Esophagus squamous epithelium (tissue), 5 donors: ENCODE results near the gene UBC. TPM values are rescaled to one million over a fixed set of nuclear protein-coding genes. Genes with fewer than 3 reads are reported as not detected.
"Not testable (repeated sequence)": the region's sequence is repeated elsewhere in the genome, so short reads cannot be mapped to it uniquely, and the experiment has no call there.

Experiments
- DNase-seq: peaks from one replicate; lab custom pipeline; 2025; lab: John Stamatoyannopoulos, UW
- H3K27ac ChIP-seq, 4 donors: fragments of 200-600 bp; sonication (generic); one replicate each; pipeline ENCODE4 v1.5.1; 2016 to 2019; ENCODE audit warnings: mild to moderate bottlenecking in 1 of 4
- H3K27me3 ChIP-seq, 4 donors: fragments of 200-600 bp; sonication (generic); 1 replicate in 3 of 4; 2 replicates in 1 of 4; pipeline versions ENCODE4 v1.5.1 to v1.6.0; 2017 to 2021; ENCODE audit warnings: antibody characterized with exemption in 1 of 4
- H3K36me3 ChIP-seq, 3 donors: fragments of 200-600 bp; sonication (generic); one replicate each; pipeline ENCODE4 v1.5.1; 2016 to 2019
- H3K4me1 ChIP-seq, 3 donors: fragments of 200-600 bp; sonication (generic); one replicate each; pipeline ENCODE4 v1.5.1; 2017 to 2019
- H3K4me3 ChIP-seq, 4 donors: fragments of 200-600 bp; sonication (generic); 1 replicate in 3 of 4; 2 replicates in 1 of 4; pipeline ENCODE4 v1.5.1; 2016 to 2019; ENCODE audit warnings: mild to moderate bottlenecking in 2 of 4, moderate library complexity in 1 of 4
- H3K9me3 ChIP-seq, 3 donors: fragments of 200-600 bp; sonication (generic); one replicate each; pipeline ENCODE4 v1.5.1; 2016 to 2019
- CTCF ChIP-seq, 6 experiments: fragments of 450-650 bp in 4 of 6; fragments of 200-600 bp in 2 of 6; sonication (generic) in 2 of 6; IDR thresholded peaks; one replicate each; pipeline ENCODE4 v1.5.1; 2016 to 2019; ENCODE audit warnings: antibody characterized with exemption in 6 of 6, mild to moderate bottlenecking in 4 of 6, moderate library complexity in 4 of 6
- POLR2A ChIP-seq, 4 donors: fragments of 450-650 bp; IDR thresholded peaks; one replicate each; pipeline ENCODE4 v1.6.1; 2017; ENCODE audit warnings: antibody characterized with exemption in 4 of 4, mild to moderate bottlenecking in 4 of 4, moderate library complexity in 3 of 4
- WGBS, 2 donors: methylation state at CpG; one replicate each; pipeline ENCODE4 v1.1.5; 2018; 5-methylcytosine and 5-hydroxymethylcytosine counted together
- intact Hi-C: fragments of 100-400 bp; cut with DNase I; formaldehyde crosslinking; loops from one replicate; pipeline ENCODE4 v1.15.0; 2022
- total RNA-seq, 4 donors: library from RNA; depleted of rRNA; stranded (reverse); fragments of >200 nt; gene quantifications; one replicate each; pipeline ENCODE4 v1.1.0, GENCODE V29; 2016
- donor health status: DM: yes; HTN: yes; CAD: no.

The UBC gene
- total RNA-seq, 4 donors from 2014 or later: 1,012 to 1,417 (median 1,215) TPM

DNA sequence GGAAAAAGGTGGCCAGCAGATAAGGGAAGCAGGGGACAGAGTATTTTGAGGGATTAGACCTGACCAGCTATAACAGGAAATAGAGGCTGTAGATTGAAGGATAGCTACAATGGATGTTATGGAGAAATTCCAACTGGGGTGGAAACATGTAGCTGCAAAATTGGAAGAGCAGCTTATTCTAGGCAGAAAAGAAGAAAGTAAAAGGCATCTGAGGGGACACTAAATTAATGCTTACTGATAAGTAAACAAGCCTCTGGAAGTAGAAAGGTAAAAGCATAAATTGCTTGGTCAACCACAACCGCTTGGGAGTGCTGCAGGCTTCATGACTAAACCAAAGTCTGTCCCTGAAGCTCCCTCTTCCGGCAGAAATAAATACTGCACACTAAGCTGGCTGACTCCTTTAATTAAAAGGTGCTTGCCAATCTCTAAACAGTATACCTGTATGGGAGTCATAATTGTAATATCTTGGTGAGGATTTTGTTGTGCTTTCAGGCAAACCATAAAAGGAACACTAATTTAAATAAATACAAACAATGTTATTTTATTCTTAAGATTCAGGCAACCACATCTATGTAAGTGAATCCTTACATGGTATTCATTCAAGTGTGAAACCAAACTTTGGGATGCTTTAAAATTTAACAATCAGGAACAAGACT lies 7.7 kb downstream of the UBC start:
- H3K27ac ChIP-seq: peak overlapping the region in 3 of 4 donors; percentile 40 to 53 (median 51)
- H3K4me1 ChIP-seq: peaks cover 21 to 68% (median 37%) of the 10 kb centered on the region in 3 donors
- no peaks in the 10 kb centered on the region for H3K27me3 ChIP-seq
- intact Hi-C loops: no loop called here
- 0 to 2% methylated on average over 2 of the region's 2 CpGs for WGBS, 2 donors
- H3K9me3 ChIP-seq: no peaks in the 10 kb centered on the region
- no peak overlapping the region for H3K4me3 ChIP-seq
- no peak for DNase-seq
- TF ChIP-seq POLR2A (IDR thresholded peaks at IDR 0.05) (no peak), CTCF (IDR thresholded peaks at IDR 0.05) (peak; percentile 95 to 99 (median 98))
- peaks cover 0 to 16% (median 5%) of the 10 kb centered on the region in 3 donors for H3K36me3 ChIP-seq

GRCh38 chr12:124904306-124905098 lies 9.9 kb downstream of the UBC start:
- Histone ChIP-seq H3K9me3 (no peaks in the 10 kb centered on the region), H3K4me1 (peaks cover 11 to 46% (median 19%) of the 10 kb centered on the region in 3 donors), H3K4me3 (peak overlapping the region in 1 of 4 donors; percentile 19), H3K27ac (peak overlapping the region; percentile 28 to 80 (median 63)), H3K27me3 (no peaks in the 10 kb centered on the region), H3K36me3 (no peaks in the 10 kb centered on the region)
- 16 to 32% methylated on average over 7 to 15 of the region's 15 CpGs for WGBS, 2 donors
- intact Hi-C loops: no loop called here
- TF ChIP-seq CTCF (IDR thresholded peaks at IDR 0.05) (no peak), POLR2A (IDR thresholded peaks at IDR 0.05) (no peak)
- DNase-seq: no peak

- TF ChIP-seq CTCF (IDR thresholded peaks at IDR 0.05) (no peak), POLR2A (IDR thresholded peaks at IDR 0.05) (no peak)
- no peaks in the 10 kb centered on the region for H3K9me3 ChIP-seq
- 95 to 97% methylated on average over 5 of the region's 6 CpGs for WGBS, 2 donors
- H3K27ac ChIP-seq: no peak overlapping the region
- no peak overlapping the region for H3K4me3 ChIP-seq
- no peaks in the 10 kb centered on the region for H3K27me3 ChIP-seq
- H3K36me3 ChIP-seq: no peaks in the 10 kb centered on the region
- H3K4me1 ChIP-seq: peaks cover 11 to 50% (median 26%) of the 10 kb centered on the region in 3 donors
- no peak for DNase-seq
- intact Hi-C loops: no loop called here
These were observed 11.5 kb downstream of the UBC start for GRCh38 chr12:124902916-124903315.

DNA sequence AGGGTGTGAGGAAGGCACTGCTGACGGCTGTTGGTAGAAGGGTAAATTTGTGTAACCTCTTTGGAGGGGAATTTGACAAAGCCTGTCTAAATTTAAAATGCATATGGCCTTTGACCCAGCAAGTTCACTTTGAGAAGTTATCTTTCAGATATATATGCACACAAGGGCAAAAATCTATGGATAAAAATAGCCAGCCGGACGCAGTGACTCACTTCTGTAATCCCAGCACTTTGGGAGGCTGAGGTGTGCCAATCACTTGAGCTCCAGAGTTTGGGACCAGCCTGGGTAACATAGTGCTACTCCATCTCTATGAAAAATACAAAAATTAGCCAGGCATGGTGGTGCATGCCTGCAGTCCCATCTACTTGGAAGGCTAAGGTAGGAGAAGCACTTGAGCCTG lies 13.4 kb downstream of the UBC start:
- intact Hi-C loops: no loop called here
- TF ChIP-seq CTCF (IDR thresholded peaks at IDR 0.05): no peak
- no peak for TF ChIP-seq POLR2A (IDR thresholded peaks at IDR 0.05)
- DNase-seq: no peak
- Histone ChIP-seq H3K27ac (no peak overlapping the region), H3K4me1 (peaks cover 11 to 39% (median 25%) of the 10 kb centered on the region in 3 donors), H3K9me3 (no peaks in the 10 kb centered on the region), H3K27me3 (no peaks in the 10 kb centered on the region), H3K4me3 (no peak overlapping the region), H3K36me3 (no peaks in the 10 kb centered on the region)
- WGBS, 2 donors: 32 to 41% methylated on average over 3 of the region's 3 CpGs

- WGBS, 2 donors: 77 to 80% methylated on average over 7 to 8 of the region's 8 CpGs
- H3K4me1 ChIP-seq: peaks cover 11 to 33% (median 22%) of the 10 kb centered on the region in 3 donors
- H3K36me3 ChIP-seq, H3K9me3 ChIP-seq, intact Hi-C loops, H3K27ac ChIP-seq, DNase-seq, H3K4me3 ChIP-seq, H3K27me3 ChIP-seq: not testable (repeated sequence)
These were observed 14.1 kb downstream of the UBC start for GRCh38 chr12:124900345-124900795.
